AML-193 (cell line): Measurements from ENCODE around the gene MAMLD1.
A peak's percentile ranks its signal among the peaks of the same experiment; 100 is the strongest.

ENCODE experiments used
- DNase-seq, 2 experiments: peaks; one replicate each; lab custom pipeline; 2025; lab: John Stamatoyannopoulos, UW

The MAMLD1 gene

GRCh38 chrX:150531467-150531866 is 168.3 kb downstream of the MAMLD1 start:
- DNase-seq: no peak

DNA sequence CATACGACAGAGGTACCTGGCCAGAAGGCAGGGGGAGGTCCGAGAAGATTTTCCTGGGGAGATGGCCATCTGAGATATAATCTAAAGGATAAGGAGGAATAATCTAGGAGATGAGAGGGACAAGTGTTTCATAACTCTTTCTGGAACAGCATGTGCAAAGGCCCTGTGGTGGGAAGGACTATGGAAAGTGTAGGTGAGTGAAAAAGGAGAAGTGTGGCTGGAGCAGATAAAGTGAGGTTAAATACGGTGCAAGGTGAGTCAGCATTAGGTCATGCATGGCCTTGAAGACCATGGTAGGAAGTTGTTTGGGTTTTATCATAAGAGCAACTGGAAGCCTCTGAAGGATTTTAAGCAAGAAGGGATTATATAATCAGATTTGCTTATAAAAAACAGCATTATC is 170.7 kb downstream of the MAMLD1 start:
- DNase-seq: no peak

GRCh38 chrX:150536455-150537116 is 173.5 kb downstream of the MAMLD1 start:
- peak in 1 of 2 experiments; percentile 1 for DNase-seq

DNA sequence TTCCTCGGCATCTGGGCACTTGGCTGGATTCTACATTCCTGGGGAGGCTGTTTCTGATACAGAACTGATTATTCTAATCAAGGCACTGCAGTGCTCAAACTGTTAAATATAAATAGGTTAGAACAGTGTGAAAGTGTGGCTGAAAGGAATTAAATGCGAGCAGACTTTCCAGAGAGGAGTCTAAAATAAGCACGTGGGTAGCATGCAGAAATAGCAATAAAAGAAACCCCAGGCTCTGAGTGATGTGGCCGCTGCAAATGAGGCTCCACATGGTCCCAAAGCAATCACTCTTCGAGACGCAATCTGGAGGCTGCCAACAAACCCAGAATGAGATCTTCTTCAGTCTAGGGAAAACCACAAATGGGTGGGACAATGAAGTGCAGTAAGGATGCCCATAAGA is 174.7 kb downstream of the MAMLD1 start:
- DNase-seq: no peak

- no peak for DNase-seq
Measured at GRCh38 chrX:150540965-150541364, 177.8 kb downstream of the MAMLD1 start.

DNA sequence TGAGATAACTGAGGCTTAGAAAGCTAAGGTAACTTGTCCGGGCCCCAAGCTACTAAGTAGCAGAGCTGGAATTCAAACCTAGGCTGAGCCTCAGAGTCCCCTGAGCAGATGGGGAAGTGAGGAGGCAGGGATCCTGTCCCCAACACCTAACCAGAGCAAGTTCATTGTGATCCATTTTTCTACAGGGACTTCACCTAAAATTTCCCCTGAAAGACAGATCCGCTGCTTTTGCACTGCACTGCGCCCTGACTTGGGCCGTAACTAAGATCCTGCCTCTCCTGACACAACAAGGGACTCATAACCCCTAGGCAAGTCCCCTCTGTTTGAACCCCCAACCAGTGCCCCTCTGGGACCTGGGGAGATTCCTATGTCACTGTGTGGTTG is 179.7 kb downstream of the MAMLD1 start:
- no peak for DNase-seq

DNA sequence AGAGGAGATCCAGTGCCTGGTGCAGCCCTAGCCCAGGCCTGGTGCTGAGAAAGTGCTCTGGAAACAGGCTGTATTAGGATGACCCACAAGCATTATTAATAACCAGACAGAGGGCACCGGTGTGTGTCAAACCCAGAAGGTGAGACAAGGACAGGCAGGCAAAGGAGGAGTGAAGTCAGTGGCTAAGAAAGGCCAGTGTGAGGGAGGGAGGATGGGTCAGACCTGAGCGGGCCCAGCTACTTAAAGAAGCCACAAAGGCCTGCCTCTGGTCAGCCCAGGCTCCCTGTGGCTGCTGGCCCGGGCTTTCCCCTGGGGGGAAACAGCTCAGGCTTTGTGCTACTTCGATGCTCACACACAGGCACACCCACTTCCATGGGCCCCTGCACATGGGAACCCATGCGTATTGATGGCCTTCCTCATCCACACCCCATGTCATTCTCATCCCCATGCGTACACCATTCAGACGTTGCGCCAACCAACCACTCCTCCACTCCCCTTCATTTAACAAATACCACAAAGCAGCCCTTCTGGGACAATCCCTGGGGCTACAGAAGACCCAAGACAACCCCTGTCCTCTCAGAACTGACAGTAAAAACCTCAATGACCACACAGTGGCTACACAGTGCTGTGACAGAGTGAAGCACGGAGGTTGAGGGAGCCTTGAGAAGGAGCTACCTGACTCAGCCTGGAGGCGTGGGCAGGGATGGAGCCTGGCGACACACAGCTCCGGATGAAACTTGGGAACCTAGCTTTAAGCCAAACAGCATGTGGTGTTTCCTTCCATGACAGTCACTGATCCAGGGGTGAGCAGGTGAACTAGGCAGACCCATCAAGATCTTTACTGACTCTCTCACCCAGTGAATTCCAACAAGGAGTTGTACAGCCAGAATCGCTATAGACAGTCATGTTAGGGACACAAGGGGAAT is 180.4 kb downstream of the MAMLD1 start:
- no peak for DNase-seq

- no peak for DNase-seq
Measured at GRCh38 chrX:150544222-150544787, 181.2 kb downstream of the MAMLD1 start.

DNA sequence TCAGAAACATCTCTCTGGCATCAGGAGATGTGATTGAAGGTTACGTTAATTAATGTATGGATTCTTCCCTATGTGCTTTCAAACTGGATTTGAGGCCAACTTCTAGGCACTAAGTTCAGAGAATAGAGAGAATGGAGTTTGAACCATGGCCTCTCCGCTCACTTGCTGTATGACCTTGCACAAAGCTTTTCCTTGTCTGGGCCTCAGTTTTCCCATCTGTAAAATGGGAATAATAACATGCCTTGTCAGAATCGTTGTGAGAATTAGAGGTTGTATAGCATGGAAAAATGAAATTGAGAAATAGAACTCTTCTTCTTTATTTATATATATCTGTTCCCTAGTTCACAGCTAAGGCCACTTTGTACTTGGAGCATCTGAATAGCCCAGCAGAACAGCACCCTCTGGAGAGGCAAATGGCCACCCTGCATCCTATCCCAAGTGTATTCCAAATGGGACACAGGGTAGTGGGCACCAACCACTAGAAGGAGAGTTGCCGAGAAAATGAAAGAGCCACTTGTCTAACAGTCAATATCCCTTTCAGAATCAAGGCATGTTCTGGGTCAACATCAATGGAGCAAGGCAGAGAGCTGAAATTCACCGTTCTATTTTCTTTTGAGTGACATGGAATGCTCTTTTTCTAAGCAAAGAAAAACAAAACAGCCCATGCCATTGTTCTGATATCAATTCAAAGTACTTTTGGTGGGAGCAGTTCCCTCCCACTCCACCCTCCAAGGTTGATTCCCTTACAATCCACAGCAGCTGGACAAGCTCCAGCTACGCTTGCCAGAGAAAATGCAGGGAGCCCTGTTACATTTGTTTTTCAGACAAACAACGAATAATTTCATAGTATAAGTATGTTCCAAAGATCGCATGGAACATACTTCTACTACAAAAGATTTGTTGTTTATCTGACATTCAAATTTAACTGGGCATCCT is 182.0 kb downstream of the MAMLD1 start:
- DNase-seq: no peak

- DNase-seq: no peak
Measured at GRCh38 chrX:150546711-150547153, 183.6 kb downstream of the MAMLD1 start.

GRCh38 chrX:150547375-150548115 is 184.4 kb downstream of the MAMLD1 start:
- no peak for DNase-seq

- DNase-seq: no peak
Measured at GRCh38 chrX:150548251-150548650, 185.1 kb downstream of the MAMLD1 start.

DNA sequence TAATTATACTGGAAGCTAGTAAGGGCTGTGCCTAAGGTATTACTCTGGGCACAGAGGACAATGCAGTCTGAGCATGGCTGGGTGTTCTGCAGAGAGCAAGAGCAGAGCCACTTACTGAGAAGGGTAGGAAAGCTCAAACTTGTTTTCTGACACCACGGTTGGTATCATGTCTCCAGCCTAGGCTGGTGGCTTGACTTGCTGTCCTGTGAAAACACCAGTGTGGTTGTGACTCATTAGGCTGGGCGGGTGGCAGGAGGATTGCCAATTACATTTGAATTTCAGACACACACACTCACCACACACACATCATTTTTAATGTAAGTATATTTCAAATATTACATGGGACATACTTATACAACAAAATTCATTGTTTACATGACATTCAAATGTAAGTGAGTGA is 185.6 kb downstream of the MAMLD1 start:
- DNase-seq: no peak

- DNase-seq: no peak
Measured at GRCh38 chrX:150551963-150552362, 188.8 kb downstream of the MAMLD1 start.

DNA sequence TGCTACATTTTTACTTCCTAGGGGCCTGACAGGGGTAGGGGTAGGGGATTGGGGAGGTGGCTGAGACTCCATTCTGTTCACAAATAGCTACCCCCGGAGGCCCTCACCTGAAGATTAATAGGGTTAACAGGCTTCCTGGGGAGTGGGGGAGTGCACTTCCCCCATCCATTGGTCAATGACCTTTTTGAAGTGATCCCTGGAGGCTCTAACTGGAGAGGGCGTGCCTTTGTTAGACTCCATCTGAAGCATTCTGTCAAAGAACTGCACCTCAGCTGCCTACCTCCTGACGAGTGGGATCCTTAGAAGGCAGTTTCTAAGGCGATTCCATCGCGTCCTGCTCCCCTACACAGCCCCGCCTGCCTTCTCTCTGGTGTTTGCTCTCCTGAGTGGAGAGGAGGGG is 195.3 kb downstream of the MAMLD1 start:
- DNase-seq: no peak
